ENCODE measurements around the gene KIF18B.
A peak's percentile ranks its signal among the peaks of the same experiment; 100 is the strongest.
"Not testable (repeated sequence)": the region's sequence is repeated elsewhere in the genome, so short reads cannot be mapped to it uniquely, and the experiment has no call there.

The KIF18B gene

DNA sequence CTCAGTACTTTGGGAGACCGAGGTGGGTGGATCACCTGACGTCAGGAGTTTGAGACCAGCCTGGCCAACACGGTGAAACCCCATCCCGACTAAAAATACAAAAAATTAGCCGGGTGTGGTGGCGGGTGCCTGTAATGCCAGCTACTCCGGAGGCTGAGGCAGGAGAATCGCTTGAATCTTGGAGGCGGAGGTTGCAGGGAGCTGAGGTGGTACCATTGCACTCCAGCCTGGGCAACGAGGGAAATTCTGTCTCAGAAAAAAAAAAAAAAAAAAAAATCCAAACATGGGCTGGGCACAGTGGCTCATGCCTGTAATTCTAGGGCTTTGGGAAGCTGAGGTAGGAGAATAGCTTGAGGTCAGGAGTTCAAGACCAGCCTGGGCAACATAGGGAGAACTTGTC, 1.9 kb downstream of the KIF18B start:
- H3K27me3 ChIP-seq (ENCODE audit: control insufficient read depth, insufficient read depth, low read length); H3K4me3 ChIP-seq (ENCODE audit: low read length); H3K9me3 ChIP-seq (ENCODE audit: control insufficient read depth, low read length); H3K36me3 ChIP-seq (ENCODE audit: control insufficient read depth, insufficient read depth, low read length); H3K9ac ChIP-seq (ENCODE audit: low read length): not testable (repeated sequence)
- peaks cover 13% of the 10 kb centered on the region for H3K4me1 ChIP-seq (ENCODE audit: control insufficient read depth, insufficient read depth, low read length)

DNA sequence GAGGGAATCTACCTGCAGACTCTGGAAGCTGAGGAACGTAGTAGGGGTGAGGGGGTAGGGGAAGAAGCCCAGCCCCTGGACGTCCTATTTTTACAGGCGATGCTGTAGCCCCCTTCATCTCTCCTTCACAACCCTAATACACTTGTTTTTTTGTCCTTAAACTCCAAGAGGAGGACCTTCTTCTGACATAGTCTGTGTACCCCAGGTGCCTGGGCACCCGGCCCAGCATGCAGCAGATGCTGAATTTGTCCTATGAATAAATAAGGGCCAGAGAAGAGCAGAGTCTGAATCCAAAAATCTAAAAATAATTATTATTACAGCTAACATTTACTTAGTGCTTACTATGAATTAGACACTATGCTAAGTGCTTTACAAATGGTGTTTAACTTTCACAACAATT, 5.1 kb downstream of the KIF18B start:
- Histone ChIP-seq H3K36me3 (ENCODE audit: control insufficient read depth, insufficient read depth, low read length) (no peaks in the 10 kb centered on the region), H3K9ac (ENCODE audit: low read length) (no peak overlapping the region), H3K4me3 (ENCODE audit: low read length) (no peak overlapping the region), H3K27me3 (ENCODE audit: control insufficient read depth, insufficient read depth, low read length) (no peaks in the 10 kb centered on the region), H3K9me3 (ENCODE audit: control insufficient read depth, low read length) (no peaks in the 10 kb centered on the region), H3K4me1 (ENCODE audit: control insufficient read depth, insufficient read depth, low read length) (peaks cover 13% of the 10 kb centered on the region)

DNA sequence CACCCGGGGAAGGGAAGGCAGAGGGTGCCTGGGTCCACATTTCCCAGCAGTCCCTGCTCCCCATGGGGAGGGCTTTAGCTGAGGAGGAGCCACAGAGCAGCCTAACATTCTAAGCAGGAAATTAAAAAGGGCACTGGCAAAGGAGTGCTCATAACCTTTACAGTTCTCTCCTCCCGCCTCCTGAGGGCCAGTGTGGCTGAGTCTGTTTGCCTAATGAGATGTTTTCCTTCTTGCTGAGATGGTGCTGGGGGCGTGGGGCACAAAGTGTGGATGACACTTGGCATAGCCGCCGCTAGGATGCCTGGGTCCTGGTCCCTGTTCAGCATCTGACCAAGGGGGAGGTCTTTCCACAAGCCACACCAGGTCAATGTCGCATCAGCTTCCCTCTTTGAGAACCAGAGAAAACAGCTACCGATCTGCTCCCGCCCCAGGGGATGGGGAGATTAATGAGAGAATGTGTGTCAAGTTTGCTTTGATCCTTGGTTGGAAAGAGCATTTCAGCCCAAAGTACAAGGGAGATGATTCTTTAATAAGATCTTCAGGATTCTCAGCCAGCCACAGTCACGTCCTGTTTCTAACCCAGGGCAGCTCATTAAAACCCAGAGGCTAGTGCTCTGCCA, 5.8 kb downstream of the KIF18B start:
- no peak overlapping the region for H3K4me3 ChIP-seq (ENCODE audit: low read length)
- H3K4me1 ChIP-seq (ENCODE audit: control insufficient read depth, insufficient read depth, low read length): peaks cover 8% of the 10 kb centered on the region
- no peaks in the 10 kb centered on the region for H3K36me3 ChIP-seq (ENCODE audit: control insufficient read depth, insufficient read depth, low read length)
- H3K9ac ChIP-seq (ENCODE audit: low read length): peak overlapping the region; percentile 5
- H3K27me3 ChIP-seq (ENCODE audit: control insufficient read depth, insufficient read depth, low read length): no peaks in the 10 kb centered on the region
- no peaks in the 10 kb centered on the region for H3K9me3 ChIP-seq (ENCODE audit: control insufficient read depth, low read length)

- H3K27me3 ChIP-seq (ENCODE audit: control insufficient read depth, insufficient read depth, low read length): no peaks in the 10 kb centered on the region
- no peak overlapping the region for H3K4me3 ChIP-seq (ENCODE audit: low read length)
- H3K9ac ChIP-seq (ENCODE audit: low read length): no peak overlapping the region
- peaks cover 8% of the 10 kb centered on the region for H3K4me1 ChIP-seq (ENCODE audit: control insufficient read depth, insufficient read depth, low read length)
- H3K36me3 ChIP-seq (ENCODE audit: control insufficient read depth, insufficient read depth, low read length): no peaks in the 10 kb centered on the region
- H3K9me3 ChIP-seq (ENCODE audit: control insufficient read depth, low read length): no peaks in the 10 kb centered on the region
Measured at GRCh38 chr17:44940768-44941167, 6.8 kb downstream of the KIF18B start.

DNA sequence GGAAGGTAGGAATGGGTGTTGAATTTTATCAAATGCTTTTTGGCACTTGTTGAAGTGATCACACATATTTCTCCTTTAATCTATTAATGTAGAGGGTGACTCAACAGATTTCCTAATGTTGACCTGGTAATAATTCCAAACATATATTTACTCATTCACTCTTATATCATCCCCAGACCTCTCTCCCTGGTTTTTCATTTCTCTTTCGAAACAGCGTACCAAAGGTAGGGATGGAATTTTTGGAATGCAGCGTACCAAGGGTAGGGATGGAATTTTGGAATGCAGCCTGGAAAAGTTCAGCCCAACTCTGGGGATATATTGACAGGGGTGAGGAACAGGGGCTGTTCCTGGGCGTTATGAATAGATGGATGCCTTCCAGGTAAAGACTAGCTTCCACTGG, 7.3 kb downstream of the KIF18B start:
- no peak overlapping the region for H3K9ac ChIP-seq (ENCODE audit: low read length)
- peaks cover 8% of the 10 kb centered on the region for H3K4me1 ChIP-seq (ENCODE audit: control insufficient read depth, insufficient read depth, low read length)
- no peaks in the 10 kb centered on the region for H3K27me3 ChIP-seq (ENCODE audit: control insufficient read depth, insufficient read depth, low read length)
- H3K36me3 ChIP-seq (ENCODE audit: control insufficient read depth, insufficient read depth, low read length): no peaks in the 10 kb centered on the region
- H3K9me3 ChIP-seq (ENCODE audit: control insufficient read depth, low read length): no peaks in the 10 kb centered on the region
- no peak overlapping the region for H3K4me3 ChIP-seq (ENCODE audit: low read length)

GRCh38 chr17:44935116-44935515, 12.5 kb downstream of the KIF18B start:
- H3K4me3 ChIP-seq (ENCODE audit: low read length): no peak overlapping the region
- peaks cover 3% of the 10 kb centered on the region for H3K4me1 ChIP-seq (ENCODE audit: control insufficient read depth, insufficient read depth, low read length)
- H3K9ac ChIP-seq (ENCODE audit: low read length): no peak overlapping the region
- no peaks in the 10 kb centered on the region for H3K27me3 ChIP-seq (ENCODE audit: control insufficient read depth, insufficient read depth, low read length)
- H3K9me3 ChIP-seq (ENCODE audit: control insufficient read depth, low read length): no peaks in the 10 kb centered on the region
- no peaks in the 10 kb centered on the region for H3K36me3 ChIP-seq (ENCODE audit: control insufficient read depth, insufficient read depth, low read length)

- Histone ChIP-seq H3K36me3 (ENCODE audit: control insufficient read depth, insufficient read depth, low read length) (no peaks in the 10 kb centered on the region), H3K27me3 (ENCODE audit: control insufficient read depth, insufficient read depth, low read length) (no peaks in the 10 kb centered on the region), H3K4me3 (ENCODE audit: low read length) (no peak overlapping the region), H3K9ac (ENCODE audit: low read length) (no peak overlapping the region), H3K4me1 (ENCODE audit: control insufficient read depth, insufficient read depth, low read length) (no peaks in the 10 kb centered on the region), H3K9me3 (ENCODE audit: control insufficient read depth, low read length) (no peaks in the 10 kb centered on the region)
Measured at GRCh38 chr17:44934745-44935105, 12.8 kb downstream of the KIF18B start.

- H3K36me3 ChIP-seq (ENCODE audit: control insufficient read depth, insufficient read depth, low read length): no peaks in the 10 kb centered on the region
- H3K4me3 ChIP-seq (ENCODE audit: low read length): no peak overlapping the region
- H3K4me1 ChIP-seq (ENCODE audit: control insufficient read depth, insufficient read depth, low read length): no peaks in the 10 kb centered on the region
Measured at GRCh38 chr17:44933824-44934744, 13.5 kb downstream of the KIF18B start.

DNA sequence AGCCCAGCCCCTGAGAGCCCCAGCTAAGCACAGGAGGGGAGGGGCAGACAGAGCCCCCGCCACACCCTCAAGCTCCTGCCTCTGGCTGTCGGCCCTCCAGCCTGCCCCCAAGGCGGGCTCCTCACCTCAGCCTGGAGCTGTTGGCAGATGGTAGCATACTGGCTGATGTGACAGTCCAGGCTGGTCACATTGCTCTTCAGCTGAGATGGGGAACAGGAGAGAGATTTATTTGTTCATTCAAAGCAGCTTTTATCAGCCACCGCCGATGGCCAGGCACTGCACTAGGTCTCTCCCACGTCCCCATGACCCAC, 14.8 kb downstream of the KIF18B start:
- H3K36me3 ChIP-seq (ENCODE audit: control insufficient read depth, insufficient read depth, low read length): no peaks in the 10 kb centered on the region
- no peaks in the 10 kb centered on the region for H3K27me3 ChIP-seq (ENCODE audit: control insufficient read depth, insufficient read depth, low read length)
- no peak overlapping the region for H3K4me3 ChIP-seq (ENCODE audit: low read length)
- no peak overlapping the region for H3K9ac ChIP-seq (ENCODE audit: low read length)
- H3K4me1 ChIP-seq (ENCODE audit: control insufficient read depth, insufficient read depth, low read length): no peaks in the 10 kb centered on the region
- H3K9me3 ChIP-seq (ENCODE audit: control insufficient read depth, low read length): no peaks in the 10 kb centered on the region

More at GRCh38 chr17:44933824-44934744, 13.5 kb downstream of the KIF18B start:
- no peaks in the 10 kb centered on the region for H3K9me3 ChIP-seq (ENCODE audit: control insufficient read depth, low read length)
- no peak overlapping the region for H3K9ac ChIP-seq (ENCODE audit: low read length)
- no peaks in the 10 kb centered on the region for H3K27me3 ChIP-seq (ENCODE audit: control insufficient read depth, insufficient read depth, low read length)

DNA sequence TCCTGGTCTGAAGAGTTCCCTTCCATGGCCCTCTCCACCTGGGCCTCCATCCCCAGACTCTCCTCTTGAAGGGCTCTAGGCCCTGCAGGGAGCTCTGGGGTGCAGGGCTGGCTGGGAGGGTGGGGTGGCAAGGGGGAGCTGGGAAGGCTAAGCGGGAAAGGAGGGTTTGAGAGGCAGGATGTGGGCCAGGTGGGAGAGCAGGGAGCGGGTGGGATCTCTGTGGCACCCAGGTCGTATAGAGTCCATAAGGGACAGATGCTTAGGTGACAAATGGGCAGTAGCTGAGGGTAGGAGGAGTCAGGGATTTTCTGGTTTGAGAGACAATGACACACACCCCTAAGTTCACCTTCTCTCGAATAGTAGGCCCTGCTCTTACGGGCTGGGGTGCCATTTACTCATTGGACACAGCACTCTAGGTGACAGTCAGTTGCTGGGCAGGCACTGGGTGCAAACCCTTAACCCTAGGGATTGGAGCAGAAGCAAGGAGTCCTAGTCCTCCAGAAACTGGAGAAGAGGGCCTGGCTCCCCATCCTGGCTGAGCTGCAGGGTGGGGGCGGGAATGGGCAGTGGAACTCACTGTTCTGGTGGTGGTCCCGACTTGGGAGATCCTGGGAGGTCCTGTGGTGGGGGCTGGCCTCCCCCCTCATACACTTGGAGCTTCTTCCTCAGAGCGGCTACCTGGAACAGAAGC, 15.3 kb downstream of the KIF18B start:
- H3K9me3 ChIP-seq (ENCODE audit: control insufficient read depth, low read length): no peaks in the 10 kb centered on the region
- H3K4me3 ChIP-seq (ENCODE audit: low read length): no peak overlapping the region
- H3K36me3 ChIP-seq (ENCODE audit: control insufficient read depth, insufficient read depth, low read length): no peaks in the 10 kb centered on the region
- no peaks in the 10 kb centered on the region for H3K4me1 ChIP-seq (ENCODE audit: control insufficient read depth, insufficient read depth, low read length)
- H3K27me3 ChIP-seq (ENCODE audit: control insufficient read depth, insufficient read depth, low read length): no peaks in the 10 kb centered on the region
- H3K9ac ChIP-seq (ENCODE audit: low read length): no peak overlapping the region

- Histone ChIP-seq H3K4me3 (ENCODE audit: low read length) (no peak overlapping the region), H3K36me3 (ENCODE audit: control insufficient read depth, insufficient read depth, low read length) (no peaks in the 10 kb centered on the region), H3K9ac (ENCODE audit: low read length) (no peak overlapping the region), H3K4me1 (ENCODE audit: control insufficient read depth, insufficient read depth, low read length) (no peaks in the 10 kb centered on the region), H3K27me3 (ENCODE audit: control insufficient read depth, insufficient read depth, low read length) (no peaks in the 10 kb centered on the region), H3K9me3 (ENCODE audit: control insufficient read depth, low read length) (no peaks in the 10 kb centered on the region)
Measured at GRCh38 chr17:44931376-44931775, 16.2 kb downstream of the KIF18B start.

DNA sequence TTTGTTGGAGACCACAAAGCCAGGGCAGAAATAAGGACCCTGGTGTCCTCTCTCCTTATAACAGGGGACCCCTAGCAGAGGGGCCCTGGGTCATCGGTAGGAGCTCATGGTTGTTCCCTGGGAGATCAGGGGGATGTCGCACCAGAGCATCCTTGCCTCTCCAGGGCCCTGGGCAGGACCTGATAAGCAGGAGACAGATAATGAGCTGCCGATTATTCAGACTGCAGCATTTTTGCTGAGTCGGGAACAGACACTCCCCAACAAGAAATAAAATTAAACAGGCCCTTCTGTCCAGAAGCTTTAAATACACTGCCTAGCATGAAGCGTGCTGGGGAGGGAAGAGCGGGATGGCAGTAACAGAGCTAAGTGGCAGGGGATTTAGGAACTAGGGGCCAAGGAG, 16.9 kb downstream of the KIF18B start:
- H3K4me1 ChIP-seq (ENCODE audit: control insufficient read depth, insufficient read depth, low read length): no peaks in the 10 kb centered on the region
- H3K36me3 ChIP-seq (ENCODE audit: control insufficient read depth, insufficient read depth, low read length): no peaks in the 10 kb centered on the region
- H3K4me3 ChIP-seq (ENCODE audit: low read length): no peak overlapping the region
- no peaks in the 10 kb centered on the region for H3K9me3 ChIP-seq (ENCODE audit: control insufficient read depth, low read length)
- no peak overlapping the region for H3K9ac ChIP-seq (ENCODE audit: low read length)
- no peaks in the 10 kb centered on the region for H3K27me3 ChIP-seq (ENCODE audit: control insufficient read depth, insufficient read depth, low read length)
